ENCODE data around the gene ADAMTSL3. TPM values are rescaled to one million over a fixed set of nuclear protein-coding genes. Genes with fewer than 3 reads are reported as not detected.

The ADAMTSL3 gene
- total RNA-seq, 4 donors from 2014 or later, result 2.0 to 11.3 (median 3.8) TPM

DNA sequence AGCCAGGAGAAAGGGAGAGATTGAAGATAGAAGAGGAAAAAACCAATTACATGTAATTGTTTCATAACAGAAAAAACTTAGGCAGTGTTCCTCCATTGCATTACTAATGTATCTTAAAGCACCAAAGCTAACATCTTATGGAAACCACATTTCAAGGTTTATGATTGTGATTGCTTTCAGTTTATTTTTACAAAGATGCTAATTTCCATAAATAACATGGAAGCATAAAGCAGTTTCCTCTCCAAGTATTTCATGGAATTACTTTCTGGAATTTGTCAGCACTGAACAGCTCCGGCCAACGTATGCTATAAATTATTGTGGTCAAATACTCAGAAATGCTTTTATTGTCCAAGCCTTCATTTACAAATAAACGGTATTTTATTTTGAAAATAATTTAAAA lies 11.6 kb downstream of the ADAMTSL3 start:
- no peak overlapping the region for H3K4me3 ChIP-seq
- no peaks in the 10 kb centered on the region for H3K36me3 ChIP-seq
- peaks cover 2% of the 10 kb centered on the region for H3K27me3 ChIP-seq
- no peaks in the 10 kb centered on the region for H3K9me3 ChIP-seq
- 45% methylated on average over 3 of the region's 3 CpGs for WGBS
- TF ChIP-seq POLR2AphosphoS5 (IDR thresholded peaks at IDR 0.05) (no peak), POLR2A (IDR thresholded peaks at IDR 0.05) (no peak), EP300 (IDR thresholded peaks at IDR 0.05) (no peak)
- TF ChIP-seq, protein P1, sequence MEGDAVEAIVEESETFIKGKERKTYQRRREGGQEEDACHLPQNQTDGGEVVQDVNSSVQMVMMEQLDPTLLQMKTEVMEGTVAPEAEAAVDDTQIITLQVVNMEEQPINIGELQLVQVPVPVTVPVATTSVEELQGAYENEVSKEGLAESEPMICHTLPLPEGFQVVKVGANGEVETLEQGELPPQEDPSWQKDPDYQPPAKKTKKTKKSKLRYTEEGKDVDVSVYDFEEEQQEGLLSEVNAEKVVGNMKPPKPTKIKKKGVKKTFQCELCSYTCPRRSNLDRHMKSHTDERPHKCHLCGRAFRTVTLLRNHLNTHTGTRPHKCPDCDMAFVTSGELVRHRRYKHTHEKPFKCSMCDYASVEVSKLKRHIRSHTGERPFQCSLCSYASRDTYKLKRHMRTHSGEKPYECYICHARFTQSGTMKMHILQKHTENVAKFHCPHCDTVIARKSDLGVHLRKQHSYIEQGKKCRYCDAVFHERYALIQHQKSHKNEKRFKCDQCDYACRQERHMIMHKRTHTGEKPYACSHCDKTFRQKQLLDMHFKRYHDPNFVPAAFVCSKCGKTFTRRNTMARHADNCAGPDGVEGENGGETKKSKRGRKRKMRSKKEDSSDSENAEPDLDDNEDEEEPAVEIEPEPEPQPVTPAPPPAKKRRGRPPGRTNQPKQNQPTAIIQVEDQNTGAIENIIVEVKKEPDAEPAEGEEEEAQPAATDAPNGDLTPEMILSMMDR (IDR thresholded peaks at IDR 0.05), result no peak
- H3K4me1 ChIP-seq, result no peaks in the 10 kb centered on the region
- no peak for DNase-seq (ENCODE audit: low spot score in 2 of 2)
- no peak overlapping the region for H3K27ac ChIP-seq

DNA sequence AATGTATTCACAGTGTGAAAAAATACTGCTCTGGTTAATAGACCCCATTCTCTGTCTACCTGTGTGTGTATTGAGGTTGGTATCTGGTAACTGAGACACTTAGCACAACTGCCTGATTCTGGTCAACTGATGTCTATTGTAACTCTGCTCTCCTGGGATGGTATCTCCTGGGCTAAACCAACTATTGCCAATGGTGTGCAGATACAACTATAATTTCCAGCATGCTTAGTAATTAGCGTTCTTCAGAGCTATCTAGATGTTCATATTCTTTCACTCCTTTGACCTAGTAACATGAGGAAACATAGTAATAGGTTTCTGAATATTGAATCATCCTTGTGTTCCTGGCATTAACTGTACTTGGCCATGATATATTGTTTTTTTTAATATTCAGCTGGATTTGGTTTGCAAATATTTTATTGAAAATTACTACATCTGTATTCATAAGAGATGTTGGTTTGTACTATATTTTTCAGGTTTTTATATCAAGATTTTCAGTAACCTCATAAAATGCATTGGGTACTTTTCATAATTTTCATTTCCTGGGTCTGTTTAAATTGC lies 16.8 kb downstream of the ADAMTSL3 start:
- peaks cover 9% of the 10 kb centered on the region for H3K9me3 ChIP-seq
- no peak for TF ChIP-seq POLR2AphosphoS5 (IDR thresholded peaks at IDR 0.05)
- no peaks in the 10 kb centered on the region for H3K36me3 ChIP-seq
- H3K27me3 ChIP-seq, result no peaks in the 10 kb centered on the region
- no peak overlapping the region for H3K4me3 ChIP-seq
- H3K27ac ChIP-seq, result no peak overlapping the region
- no peak for DNase-seq (ENCODE audit: low spot score in 2 of 2)
- H3K4me1 ChIP-seq, result no peaks in the 10 kb centered on the region
- 44% methylated on average over 1 of the region's 1 CpG for WGBS

DNA sequence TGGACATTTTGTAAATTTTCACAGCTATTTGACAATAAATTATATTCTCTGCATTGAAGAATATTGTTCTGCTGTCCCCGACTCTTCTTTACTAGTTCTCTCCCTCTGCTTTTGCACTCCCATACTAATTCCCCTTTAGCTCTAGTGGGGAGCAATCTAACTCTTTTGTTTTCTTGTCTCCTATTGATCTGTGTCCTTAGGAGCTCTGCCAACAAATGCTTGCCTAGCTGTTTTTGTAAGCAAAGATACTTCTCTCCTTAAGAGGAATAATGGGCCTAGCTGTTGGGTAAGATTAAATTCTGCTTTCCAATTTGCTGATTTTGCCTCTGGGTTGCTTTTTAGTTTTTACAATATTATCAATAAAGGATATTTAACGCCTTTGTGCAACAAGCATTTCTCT lies 17.7 kb downstream of the ADAMTSL3 start:
- no peak for TF ChIP-seq POLR2AphosphoS5 (IDR thresholded peaks at IDR 0.05)
- TF ChIP-seq, protein P1 (IDR thresholded peaks at IDR 0.05), result no peak
- TF ChIP-seq EP300 (IDR thresholded peaks at IDR 0.05), result no peak
- no peak for TF ChIP-seq POLR2A (IDR thresholded peaks at IDR 0.05)
- H3K27ac ChIP-seq, result no peak overlapping the region
- peaks cover 9% of the 10 kb centered on the region for H3K9me3 ChIP-seq
- DNase-seq (ENCODE audit: low spot score in 2 of 2), result no peak
- WGBS, result 88% methylated on average over 2 of the region's 2 CpGs
- H3K36me3 ChIP-seq, result no peaks in the 10 kb centered on the region
- H3K4me3 ChIP-seq, result no peak overlapping the region
- H3K4me1 ChIP-seq, result no peaks in the 10 kb centered on the region
- no peaks in the 10 kb centered on the region for H3K27me3 ChIP-seq

DNA sequence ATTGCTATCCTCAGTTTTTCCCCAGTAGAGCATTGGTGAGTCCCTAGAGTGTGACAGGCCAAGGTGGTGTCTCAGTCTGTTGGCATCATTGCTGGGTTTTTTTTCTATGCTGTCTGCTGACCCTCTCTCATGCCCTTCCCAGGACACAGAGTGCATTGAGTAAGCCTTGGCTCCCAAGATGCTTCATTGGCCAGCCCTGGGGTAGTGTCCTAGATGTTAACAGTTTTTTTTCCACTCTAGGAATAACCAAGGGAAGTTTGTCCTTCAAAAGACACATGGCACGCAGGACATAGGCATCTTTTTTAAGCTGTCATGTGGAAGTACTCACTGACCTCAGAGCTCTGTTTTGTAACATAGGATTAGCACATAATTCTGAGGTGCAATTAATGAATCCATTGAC lies 19.5 kb downstream of the ADAMTSL3 start:
- TF ChIP-seq POLR2AphosphoS5 (IDR thresholded peaks at IDR 0.05), result no peak
- 77% methylated on average over 1 of the region's 1 CpG for WGBS
- Histone ChIP-seq H3K4me1 (no peaks in the 10 kb centered on the region), H3K9me3 (peaks cover 9% of the 10 kb centered on the region), H3K27me3 (no peaks in the 10 kb centered on the region), H3K27ac (no peak overlapping the region), H3K4me3 (no peak overlapping the region), H3K36me3 (no peaks in the 10 kb centered on the region)
- no peak for DNase-seq (ENCODE audit: low spot score in 2 of 2)

DNA sequence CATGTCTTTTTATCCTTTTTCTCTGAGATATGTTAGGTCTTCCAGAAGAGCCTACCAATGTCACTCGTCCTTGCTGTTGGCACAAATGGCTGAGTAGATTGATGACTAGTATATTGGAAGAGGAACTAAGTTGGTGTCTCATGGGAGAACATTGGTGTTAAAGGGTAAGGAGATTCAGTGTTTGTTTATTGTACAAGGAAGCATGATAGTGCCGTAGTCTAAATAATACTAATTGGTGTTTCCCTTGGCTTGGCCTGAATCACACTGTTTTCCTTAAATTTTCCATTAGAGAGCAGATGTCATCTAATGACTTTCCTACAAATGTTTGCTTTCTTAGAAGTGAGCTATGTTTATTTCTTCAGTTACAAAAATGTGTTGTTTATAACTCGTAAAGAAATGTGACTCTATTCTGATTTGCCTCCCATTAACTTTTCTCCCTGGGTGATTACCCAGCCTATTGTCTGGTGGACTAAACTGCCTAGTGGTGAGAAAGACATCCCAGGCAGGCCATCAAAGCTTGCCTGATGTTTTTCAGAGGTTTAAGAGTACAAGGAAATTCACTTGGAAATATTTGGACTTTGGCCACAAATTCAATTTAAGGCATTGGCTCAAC lies 28.7 kb downstream of the ADAMTSL3 start:
- Histone ChIP-seq H3K27ac (no peak overlapping the region), H3K4me1 (no peaks in the 10 kb centered on the region), H3K4me3 (no peak overlapping the region), H3K27me3 (no peaks in the 10 kb centered on the region), H3K36me3 (no peaks in the 10 kb centered on the region), H3K9me3 (no peaks in the 10 kb centered on the region)
- DNase-seq (ENCODE audit: low spot score in 2 of 2), result no peak
- 54% methylated on average over 3 of the region's 3 CpGs for WGBS
- no peak for TF ChIP-seq EP300 (IDR thresholded peaks at IDR 0.05)
- TF ChIP-seq, protein P1 (IDR thresholded peaks at IDR 0.05), result no peak
- no peak for TF ChIP-seq POLR2AphosphoS5 (IDR thresholded peaks at IDR 0.05)
- TF ChIP-seq POLR2A (IDR thresholded peaks at IDR 0.05), result no peak

DNA sequence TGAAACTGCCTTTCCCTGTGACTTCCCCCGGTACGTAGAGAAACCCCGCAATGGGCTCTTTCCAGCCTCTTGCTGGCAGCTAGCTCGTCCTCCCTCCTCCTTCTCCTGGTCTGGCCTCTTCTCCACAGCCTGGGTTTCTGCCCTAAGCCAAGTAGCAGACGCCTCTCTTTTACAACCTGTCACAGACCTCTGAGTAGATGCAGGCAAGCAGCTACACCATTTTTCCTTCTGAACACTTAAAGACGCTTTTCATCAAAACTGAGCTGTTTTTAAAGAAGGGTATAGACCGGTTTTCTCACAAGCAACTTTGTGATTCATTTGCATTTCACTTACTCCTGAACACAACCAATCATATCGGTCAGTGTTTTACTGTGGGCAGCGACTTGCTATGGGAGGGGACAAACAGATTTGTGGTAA lies 32.0 kb downstream of the ADAMTSL3 start:
- no peaks in the 10 kb centered on the region for H3K9me3 ChIP-seq
- no peaks in the 10 kb centered on the region for H3K4me1 ChIP-seq
- WGBS, result 65% methylated on average over 9 of the region's 9 CpGs
- TF ChIP-seq POLR2AphosphoS5 (IDR thresholded peaks at IDR 0.05) (no peak), EP300 (IDR thresholded peaks at IDR 0.05) (no peak), POLR2A (IDR thresholded peaks at IDR 0.05) (no peak)
- TF ChIP-seq, protein P1 (IDR thresholded peaks at IDR 0.05), result no peak
- DNase-seq (ENCODE audit: low spot score in 2 of 2), result no peak
- H3K27me3 ChIP-seq, result no peaks in the 10 kb centered on the region
- H3K27ac ChIP-seq, result no peak overlapping the region
- H3K36me3 ChIP-seq, result no peaks in the 10 kb centered on the region
- no peak overlapping the region for H3K4me3 ChIP-seq

All from suprapubic skin (tissue), 4 donors.